K562 (cell line): ENCODE data around the gene GAMT. TPM values are rescaled to one million over a fixed set of nuclear protein-coding genes. Genes with fewer than 3 reads are reported as not detected.

Experiments used
- BMI1 ChIP-seq: fragments of 150-350 bp; IDR thresholded peaks from 2 replicates; pipeline ENCODE4 v1.6.1; 2014; ENCODE audit warnings: low read length
- BRCA1 ChIP-seq, 2 experiments: fragments of 450-650 bp in 1 of 2; sonication (generic) in 1 of 2; formaldehyde crosslinking in 1 of 2; IDR thresholded peaks; 2 replicates each; pipeline versions ENCODE4 v1.5.0 to v1.6.1; 2017 to 2020; ENCODE audit warnings: mild to moderate bottlenecking in 1 of 2, missing genetic modification reagents in 1 of 2
- CCNT2 ChIP-seq: IDR thresholded peaks from 2 replicates; pipeline ENCODE4 v1.6.1; 2011; ENCODE audit warnings: borderline replicate concordance, low read depth, mild to moderate bottlenecking, moderate library complexity, mixed read lengths, low read length; ENCODE audit not compliant: insufficient read length; ENCODE audit errors: extremely low read depth
- EP300 ChIP-seq: IDR thresholded peaks from 2 replicates; pipeline ENCODE4 v1.6.1; 2012; ENCODE audit warnings: low read length, improper control_type of control experiment
- FOS ChIP-seq: IDR thresholded peaks from 3 replicates; pipeline ENCODE4 v1.6.1; 2011; ENCODE audit not compliant: insufficient read length; ENCODE audit errors: extremely low read depth
- LEF1 ChIP-seq: fragments of 450-650 bp; IDR thresholded peaks from 2 replicates; pipeline ENCODE4 v1.6.1; 2016; ENCODE audit warnings: mild to moderate bottlenecking
- MTF1 ChIP-seq: fragments of 250-450 bp; sonication (Bioruptor Pico); IDR thresholded peaks from 2 replicates; pipeline ENCODE4 v1.9.0; 2021; ENCODE audit warnings: moderate library complexity, mild to moderate bottlenecking, inconsistent platforms, borderline replicate concordance
- NFYB ChIP-seq: IDR thresholded peaks from 2 replicates; pipeline ENCODE4 v1.6.1; 2011; ENCODE audit warnings: mild to moderate bottlenecking, moderate library complexity; ENCODE audit not compliant: insufficient read length; ENCODE audit errors: extremely low read depth
- OTX1 ChIP-seq: fragments of 450-650 bp; formaldehyde crosslinking; IDR thresholded peaks from 2 replicates; pipeline ENCODE4 v1.4.0; 2022; ENCODE audit warnings: mild to moderate bottlenecking
- SIN3A ChIP-seq, 2 experiments: fragments of 150-350 bp in 1 of 2; IDR thresholded peaks; 2 replicates each; pipeline ENCODE4 v1.6.1; 2011 to 2016; ENCODE audit warnings: borderline replicate concordance in 2 of 2, low read depth in 2 of 2, low read length in 2 of 2, mild to moderate bottlenecking in 2 of 2, moderate library complexity in 2 of 2; ENCODE audit not compliant: control insufficient read depth in 1 of 2
- ZNF408 ChIP-seq: fragments of 250-450 bp; sonication (Bioruptor Pico); IDR thresholded peaks from 2 replicates; pipeline ENCODE4 v1.4.0; 2020; ENCODE audit warnings: low read depth, mild to moderate bottlenecking, moderate library complexity
- ZNF551 ChIP-seq: fragments of 250-450 bp; sonication (Bioruptor Pico); IDR thresholded peaks from 2 replicates; pipeline ENCODE4 v1.5.0; 2021; ENCODE audit warnings: mild to moderate bottlenecking, moderate library complexity
- ZSCAN32 ChIP-seq: fragments of 450-650 bp; formaldehyde crosslinking; IDR thresholded peaks from 2 replicates; pipeline ENCODE4 v1.4.0; 2020; ENCODE audit warnings: mild to moderate bottlenecking, moderate library complexity
- polyA plus RNA-seq, 8 experiments: library from polyadenylated mRNA; depleted of rRNA in 4 of 8; stranded (reverse) in 5 of 8; unstranded in 3 of 8; fragments of >200 nt; fragmentation: Nextera tagmentation in 2 of 8; fragmentation: Illumina TruSeq in 1 of 8; extraction: Ambion mirVana in 2 of 8; extraction: Trizol in 1 of 8; gene quantifications; 2 replicates each; pipeline versions ENCODE4 v1.2.1 to v1.2.3, GENCODE V29; 2011 to 2014; ENCODE audit warnings: inconsistent platforms in 1 of 8, missing spikeins in 1 of 8
- total RNA-seq, 7 experiments: library from RNA; depleted of rRNA in 6 of 7; stranded (reverse); fragments of >200 nt in 6 of 7; fragmentation: Illumina TruSeq in 2 of 7; extraction: Trizol in 2 of 7; gene quantifications; 2 replicates each; pipeline versions ENCODE4 v1.2.1 to v1.2.3, GENCODE V29; 2011 to 2021; ENCODE audit warnings: low replicate concordance in 1 of 7
- TF ChIP-seq, protein P1 (sequence below): fragments of 250-450 bp; sonication (Bioruptor Pico); IDR thresholded peaks from 2 replicates; pipeline ENCODE4 v1.9.0; 2021; ENCODE audit warnings: mild to moderate bottlenecking
- TF ChIP-seq, protein P2 (sequence below): sonication (generic); formaldehyde crosslinking; IDR thresholded peaks from 2 replicates; pipeline ENCODE4 v1.8.1; 2023; ENCODE audit warnings: missing genetic modification reagents, mild to moderate bottlenecking, borderline replicate concordance
- TF ChIP-seq, protein P3 (sequence below): sonication (generic); formaldehyde crosslinking; IDR thresholded peaks from 2 replicates; pipeline ENCODE4 v1.8.1; 2023; ENCODE audit warnings: mild to moderate bottlenecking, missing genetic modification reagents
- TF ChIP-seq, protein P4 (sequence below): fragments of 250-450 bp; sonication (Bioruptor Pico); IDR thresholded peaks from 2 replicates; pipeline ENCODE4 v1.4.0; 2020; ENCODE audit warnings: mild to moderate bottlenecking, moderate library complexity, borderline replicate concordance

Gene GAMT
- total and polyA plus RNA-seq, 9 of the 15 experiments (the other 6 are each of a cell fraction or from before 2014, with no cell fraction given), result 1.3 to 35.3 (median 27.2) TPM

DNA sequence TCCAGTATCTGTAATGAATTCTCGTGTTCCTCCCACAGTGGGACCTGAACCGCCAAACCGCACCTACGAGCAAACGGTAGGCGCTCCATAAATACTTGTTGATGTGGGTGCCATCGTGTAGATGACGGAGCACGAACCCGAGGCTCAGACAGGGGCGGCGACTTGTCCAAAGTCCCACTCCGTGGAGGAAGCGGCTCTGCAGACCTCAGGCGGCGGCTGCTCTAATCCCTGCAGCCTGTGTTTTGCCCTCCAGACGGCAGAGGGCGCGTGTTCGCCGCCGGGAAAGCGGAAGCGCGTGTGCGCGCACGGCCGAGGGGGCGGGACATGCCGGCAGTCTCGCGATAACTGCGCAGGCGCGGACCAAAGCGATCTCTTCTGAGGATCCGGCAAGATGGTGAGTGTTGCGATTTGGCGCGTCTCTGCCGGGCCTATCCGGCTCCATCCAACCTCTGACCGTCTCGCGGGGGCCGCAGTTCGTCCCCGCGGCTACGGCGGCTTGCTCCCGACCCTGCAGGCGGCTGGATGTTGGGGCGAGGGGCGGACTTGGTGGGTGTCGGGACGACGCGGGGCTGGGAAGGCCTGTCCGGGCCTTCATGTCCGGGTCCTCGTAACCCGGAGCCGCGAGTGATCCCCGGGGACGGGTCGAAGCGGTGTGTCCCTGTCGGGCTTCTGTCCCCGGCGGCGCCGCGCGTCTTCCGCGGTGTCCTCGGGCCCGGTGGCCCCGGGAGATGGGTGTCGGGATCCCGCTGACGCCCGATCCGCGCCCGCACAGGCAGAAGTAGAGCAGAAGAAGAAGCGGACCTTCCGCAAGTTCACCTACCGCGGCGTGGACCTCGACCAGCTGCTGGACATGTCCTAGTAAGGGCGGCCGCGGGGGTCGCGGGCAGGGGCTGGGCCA lies 36.9 kb upstream of the GAMT start, which contains the start of gene RPS15 (continued):
- TF ChIP-seq, protein P1, sequence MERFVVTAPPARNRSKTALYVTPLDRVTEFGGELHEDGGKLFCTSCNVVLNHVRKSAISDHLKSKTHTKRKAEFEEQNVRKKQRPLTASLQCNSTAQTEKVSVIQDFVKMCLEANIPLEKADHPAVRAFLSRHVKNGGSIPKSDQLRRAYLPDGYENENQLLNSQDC, result peak; percentile 83; the same call in 1 of the 2 replicates
- TF ChIP-seq SIN3A (IDR thresholded peaks at IDR 0.05; ENCODE audit: borderline replicate concordance in 2 of 2, control insufficient read depth in 1 of 2, low read depth in 2 of 2, low read length in 2 of 2) (peak in 1 of 2 experiments; percentile 78; a peak in 3 of 4 replicates), BMI1 (0 out of 2 replicates have a peak, but pooled peaks have one; percentile 14), OTX1 (no peak), EP300 (no peak), ZSCAN32 (CRISPR knock-in tag) (no peak), BRCA1 (IDR thresholded peaks at IDR 0.05) (no peak), BRCA1 (CRISPR knock-in tag; IDR thresholded peaks at IDR 0.05) (0 out of 2 replicates have a peak, but pooled peaks have one; percentile 74), CCNT2 (peak; percentile 92), ZNF408 (CRISPR knock-in tag) (no peak), LEF1 (no peak), FOS (no peak), NFYB (no peak), MTF1 (CRISPR knock-in tag) (no peak), ZNF551 (CRISPR knock-in tag) (no peak)
- TF ChIP-seq, protein P2, sequence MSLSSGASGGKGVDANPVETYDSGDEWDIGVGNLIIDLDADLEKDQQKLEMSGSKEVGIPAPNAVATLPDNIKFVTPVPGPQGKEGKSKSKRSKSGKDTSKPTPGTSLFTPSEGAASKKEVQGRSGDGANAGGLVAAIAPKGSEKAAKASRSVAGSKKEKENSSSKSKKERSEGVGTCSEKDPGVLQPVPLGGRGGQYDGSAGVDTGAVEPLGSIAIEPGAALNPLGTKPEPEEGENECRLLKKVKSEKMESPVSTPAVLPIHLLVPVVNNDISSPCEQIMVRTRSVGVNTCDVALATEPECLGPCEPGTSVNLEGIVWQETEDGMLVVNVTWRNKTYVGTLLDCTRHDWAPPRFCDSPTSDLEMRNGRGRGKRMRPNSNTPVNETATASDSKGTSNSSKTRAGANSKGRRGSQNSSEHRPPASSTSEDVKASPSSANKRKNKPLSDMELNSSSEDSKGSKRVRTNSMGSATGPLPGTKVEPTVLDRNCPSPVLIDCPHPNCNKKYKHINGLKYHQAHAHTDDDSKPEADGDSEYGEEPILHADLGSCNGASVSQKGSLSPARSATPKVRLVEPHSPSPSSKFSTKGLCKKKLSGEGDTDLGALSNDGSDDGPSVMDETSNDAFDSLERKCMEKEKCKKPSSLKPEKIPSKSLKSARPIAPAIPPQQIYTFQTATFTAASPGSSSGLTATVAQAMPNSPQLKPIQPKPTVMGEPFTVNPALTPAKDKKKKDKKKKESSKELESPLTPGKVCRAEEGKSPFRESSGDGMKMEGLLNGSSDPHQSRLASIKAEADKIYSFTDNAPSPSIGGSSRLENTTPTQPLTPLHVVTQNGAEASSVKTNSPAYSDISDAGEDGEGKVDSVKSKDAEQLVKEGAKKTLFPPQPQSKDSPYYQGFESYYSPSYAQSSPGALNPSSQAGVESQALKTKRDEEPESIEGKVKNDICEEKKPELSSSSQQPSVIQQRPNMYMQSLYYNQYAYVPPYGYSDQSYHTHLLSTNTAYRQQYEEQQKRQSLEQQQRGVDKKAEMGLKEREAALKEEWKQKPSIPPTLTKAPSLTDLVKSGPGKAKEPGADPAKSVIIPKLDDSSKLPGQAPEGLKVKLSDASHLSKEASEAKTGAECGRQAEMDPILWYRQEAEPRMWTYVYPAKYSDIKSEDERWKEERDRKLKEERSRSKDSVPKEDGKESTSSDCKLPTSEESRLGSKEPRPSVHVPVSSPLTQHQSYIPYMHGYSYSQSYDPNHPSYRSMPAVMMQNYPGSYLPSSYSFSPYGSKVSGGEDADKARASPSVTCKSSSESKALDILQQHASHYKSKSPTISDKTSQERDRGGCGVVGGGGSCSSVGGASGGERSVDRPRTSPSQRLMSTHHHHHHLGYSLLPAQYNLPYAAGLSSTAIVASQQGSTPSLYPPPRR (CRISPR knock-in tag), result peak; percentile 75; the same call in 1 of the 2 replicates
- TF ChIP-seq, protein P3, sequence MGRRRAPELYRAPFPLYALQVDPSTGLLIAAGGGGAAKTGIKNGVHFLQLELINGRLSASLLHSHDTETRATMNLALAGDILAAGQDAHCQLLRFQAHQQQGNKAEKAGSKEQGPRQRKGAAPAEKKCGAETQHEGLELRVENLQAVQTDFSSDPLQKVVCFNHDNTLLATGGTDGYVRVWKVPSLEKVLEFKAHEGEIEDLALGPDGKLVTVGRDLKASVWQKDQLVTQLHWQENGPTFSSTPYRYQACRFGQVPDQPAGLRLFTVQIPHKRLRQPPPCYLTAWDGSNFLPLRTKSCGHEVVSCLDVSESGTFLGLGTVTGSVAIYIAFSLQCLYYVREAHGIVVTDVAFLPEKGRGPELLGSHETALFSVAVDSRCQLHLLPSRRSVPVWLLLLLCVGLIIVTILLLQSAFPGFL (CRISPR knock-in tag), result no peak
- TF ChIP-seq, protein P4, sequence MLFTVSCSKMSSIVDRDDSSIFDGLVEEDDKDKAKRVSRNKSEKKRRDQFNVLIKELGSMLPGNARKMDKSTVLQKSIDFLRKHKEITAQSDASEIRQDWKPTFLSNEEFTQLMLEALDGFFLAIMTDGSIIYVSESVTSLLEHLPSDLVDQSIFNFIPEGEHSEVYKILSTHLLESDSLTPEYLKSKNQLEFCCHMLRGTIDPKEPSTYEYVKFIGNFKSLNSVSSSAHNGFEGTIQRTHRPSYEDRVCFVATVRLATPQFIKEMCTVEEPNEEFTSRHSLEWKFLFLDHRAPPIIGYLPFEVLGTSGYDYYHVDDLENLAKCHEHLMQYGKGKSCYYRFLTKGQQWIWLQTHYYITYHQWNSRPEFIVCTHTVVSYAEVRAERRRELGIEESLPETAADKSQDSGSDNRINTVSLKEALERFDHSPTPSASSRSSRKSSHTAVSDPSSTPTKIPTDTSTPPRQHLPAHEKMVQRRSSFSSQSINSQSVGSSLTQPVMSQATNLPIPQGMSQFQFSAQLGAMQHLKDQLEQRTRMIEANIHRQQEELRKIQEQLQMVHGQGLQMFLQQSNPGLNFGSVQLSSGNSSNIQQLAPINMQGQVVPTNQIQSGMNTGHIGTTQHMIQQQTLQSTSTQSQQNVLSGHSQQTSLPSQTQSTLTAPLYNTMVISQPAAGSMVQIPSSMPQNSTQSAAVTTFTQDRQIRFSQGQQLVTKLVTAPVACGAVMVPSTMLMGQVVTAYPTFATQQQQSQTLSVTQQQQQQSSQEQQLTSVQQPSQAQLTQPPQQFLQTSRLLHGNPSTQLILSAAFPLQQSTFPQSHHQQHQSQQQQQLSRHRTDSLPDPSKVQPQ (CRISPR knock-in tag), result no peak
